ENCODE data around the gene DNAJB8. TPM values are rescaled to one million over a fixed set of nuclear protein-coding genes. Genes with fewer than 3 reads are reported as not detected.

Gene DNAJB8
- total RNA-seq, 2 donors from 2014 or later = not detected

GRCh38 chr3:128420720-128421438 is 45.8 kb downstream of the DNAJB8 start:
- Histone ChIP-seq H3K9me3 (ENCODE audit: control insufficient read depth, low read length) (no peaks in the 10 kb centered on the region), H3K9ac (ENCODE audit: extremely low read depth, low read length, poor library complexity, severe bottlenecking) (no peak overlapping the region), H3K36me3 (ENCODE audit: control insufficient read depth, insufficient read depth, low read length) (no peaks in the 10 kb centered on the region), H3K4me1 (ENCODE audit: control insufficient read depth, insufficient read depth, low read length) (no peaks in the 10 kb centered on the region), H3K4me3 (ENCODE audit: low read length) (no peak overlapping the region), H3K27me3 (ENCODE audit: control insufficient read depth, insufficient read depth, low read length, poor library complexity, severe bottlenecking) (peaks cover 16% of the 10 kb centered on the region), H3K27ac (ENCODE audit: low read depth, low read length) (no peak overlapping the region)
- H3K36me3 Mint-ChIP-seq (ENCODE audit: low read depth) = no peaks in the 10 kb centered on the region
- TF ChIP-seq CTCF (conservative IDR thresholded peaks at IDR 0.05) = no peak
- H3K27ac Mint-ChIP-seq = no peak overlapping the region
- peaks cover 14% of the 10 kb centered on the region for H3K4me1 Mint-ChIP-seq
- H3K4me3 Mint-ChIP-seq = no peak overlapping the region
- H3K9me3 Mint-ChIP-seq = peaks cover 3% of the 10 kb centered on the region
- H3K27me3 Mint-ChIP-seq (ENCODE audit: insufficient read depth) = peaks cover 22% of the 10 kb centered on the region
- WGBS, 2 experiments (ENCODE audit: insufficient coverage in 1 of 2, insufficient read length in 1 of 2) = 91 to 97% methylated on average over 9 to 12 of the region's 12 CpGs
- DNase-seq = no peak

- H3K9ac ChIP-seq (ENCODE audit: extremely low read depth, low read length, poor library complexity, severe bottlenecking) = no peak overlapping the region
- H3K36me3 ChIP-seq (ENCODE audit: control insufficient read depth, insufficient read depth, low read length) = no peaks in the 10 kb centered on the region
- H3K9me3 ChIP-seq (ENCODE audit: control insufficient read depth, low read length) = no peaks in the 10 kb centered on the region
- H3K4me3 Mint-ChIP-seq = no peak overlapping the region
- no peak for TF ChIP-seq CTCF (conservative IDR thresholded peaks at IDR 0.05)
- no peak overlapping the region for H3K27ac ChIP-seq (ENCODE audit: low read depth, low read length)
- no peak overlapping the region for H3K27ac Mint-ChIP-seq
- peaks cover 14% of the 10 kb centered on the region for H3K4me1 Mint-ChIP-seq
- peaks cover 16% of the 10 kb centered on the region for H3K27me3 Mint-ChIP-seq (ENCODE audit: insufficient read depth)
- peaks cover 10% of the 10 kb centered on the region for H3K27me3 ChIP-seq (ENCODE audit: control insufficient read depth, insufficient read depth, low read length, poor library complexity, severe bottlenecking)
- peaks cover 3% of the 10 kb centered on the region for H3K9me3 Mint-ChIP-seq
- WGBS, 2 experiments (ENCODE audit: insufficient coverage in 1 of 2, insufficient read length in 1 of 2) = 91 to 95% methylated on average over 4 to 7 of the region's 7 CpGs
- no peak overlapping the region for H3K4me3 ChIP-seq (ENCODE audit: low read length)
- no peaks in the 10 kb centered on the region for H3K36me3 Mint-ChIP-seq (ENCODE audit: low read depth)
- H3K4me1 ChIP-seq (ENCODE audit: control insufficient read depth, insufficient read depth, low read length) = no peaks in the 10 kb centered on the region
- no peak for DNase-seq
Measured at GRCh38 chr3:128420289-128420688, 46.4 kb downstream of the DNAJB8 start.

GRCh38 chr3:128419311-128419710 is 47.4 kb downstream of the DNAJB8 start:
- H3K27me3 ChIP-seq (ENCODE audit: control insufficient read depth, insufficient read depth, low read length, poor library complexity, severe bottlenecking) = peaks cover under 1% of the 10 kb centered on the region
- Mint-ChIP-seq H3K36me3 (ENCODE audit: low read depth) (no peaks in the 10 kb centered on the region), H3K27me3 (ENCODE audit: insufficient read depth) (peaks cover 6% of the 10 kb centered on the region), H3K27ac (no peak overlapping the region), H3K4me1 (peaks cover 14% of the 10 kb centered on the region), H3K4me3 (no peak overlapping the region), H3K9me3 (peaks cover 3% of the 10 kb centered on the region)
- no peaks in the 10 kb centered on the region for H3K9me3 ChIP-seq (ENCODE audit: control insufficient read depth, low read length)
- no peaks in the 10 kb centered on the region for H3K36me3 ChIP-seq (ENCODE audit: control insufficient read depth, insufficient read depth, low read length)
- H3K27ac ChIP-seq (ENCODE audit: low read depth, low read length) = no peak overlapping the region
- DNase-seq = no peak
- WGBS, 2 experiments (ENCODE audit: insufficient coverage in 1 of 2, insufficient read length in 1 of 2) = 89 to 97% methylated on average over 2 to 4 of the region's 4 CpGs
- no peak overlapping the region for H3K9ac ChIP-seq (ENCODE audit: extremely low read depth, low read length, poor library complexity, severe bottlenecking)
- no peak for TF ChIP-seq CTCF (conservative IDR thresholded peaks at IDR 0.05)
- no peaks in the 10 kb centered on the region for H3K4me1 ChIP-seq (ENCODE audit: control insufficient read depth, insufficient read depth, low read length)
- no peak overlapping the region for H3K4me3 ChIP-seq (ENCODE audit: low read length)
